Measurements from ENCODE around the gene ARHGEF6.

The ARHGEF6 gene

DNA sequence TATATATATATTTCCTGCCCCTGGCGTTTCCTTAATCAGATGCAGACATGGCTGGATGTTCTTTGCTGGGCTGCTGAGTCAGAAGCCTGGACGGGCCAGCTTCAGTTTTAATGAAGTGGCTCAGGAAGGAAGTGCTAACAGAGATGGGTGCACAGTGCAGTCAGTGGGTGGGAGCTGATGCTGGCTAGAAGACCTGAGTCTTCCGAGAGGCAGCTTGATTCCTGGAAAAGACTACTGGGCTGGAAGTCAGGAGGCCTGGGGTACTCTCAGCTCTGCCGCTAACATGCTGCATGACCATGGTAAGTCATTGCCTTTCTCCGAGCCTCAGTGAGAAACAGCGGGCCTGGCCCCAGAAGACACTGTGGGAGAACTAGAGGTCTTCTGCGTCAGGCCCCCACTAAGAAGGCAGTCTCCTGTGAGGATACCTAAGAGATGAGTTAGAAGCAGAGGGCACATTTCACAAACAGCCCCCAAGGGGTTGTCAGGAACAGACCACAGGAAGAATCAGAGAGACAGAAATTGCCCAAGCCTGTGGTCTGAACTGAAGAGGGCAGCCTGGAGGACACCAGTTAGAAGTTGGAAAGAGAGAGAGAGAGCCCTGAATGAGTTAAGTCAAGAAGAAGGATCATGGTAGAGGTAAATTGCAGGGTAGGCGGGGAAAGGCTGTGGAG lies 141.1 kb downstream of the ARHGEF6 start:
- Histone ChIP-seq H3K14ac (ENCODE audit: low read length) (no peak overlapping the region), H3K4ac (ENCODE audit: low read length) (no peak overlapping the region), H3K4me3 (ENCODE audit: low read length in 2 of 2) (no peak overlapping the region), H3K79me1 (ENCODE audit: low read depth, low read length) (no peaks in the 10 kb centered on the region), H2BK15ac (ENCODE audit: low read length) (no peak overlapping the region), H4K8ac (ENCODE audit: low read depth, low read length) (no peak overlapping the region), H3K18ac (ENCODE audit: low read length) (peak overlapping the region; percentile 61), H2BK5ac (ENCODE audit: low read length) (no peak overlapping the region), H3K27me3 (ENCODE audit: control insufficient read depth in 3 of 3, insufficient read depth in 3 of 3, low read depth in 1 of 3, low read length in 3 of 3) (peaks cover 0 to 34% (median 0%) of the 10 kb centered on the region in 3 experiments), H3K9me3 (replicated peaks in 1 of 2; ENCODE audit: control insufficient read depth in 2 of 2, insufficient read depth in 1 of 2, low read depth in 1 of 2, low read length in 2 of 2) (no peaks in the 10 kb centered on the region), H3K4me2 (ENCODE audit: insufficient read depth, low read length, poor library complexity, severe bottlenecking) (no peak overlapping the region), H4K91ac (ENCODE audit: low read depth, low read length, poor library complexity) (no peak overlapping the region), H3K23ac (ENCODE audit: low read depth, low read length, poor library complexity) (no peak overlapping the region), H3K4me1 (ENCODE audit: control insufficient read depth in 2 of 2, insufficient read depth in 1 of 2, low read depth in 1 of 2, low read length in 2 of 2) (peaks cover 0 to 9% of the 10 kb centered on the region in 2 donors), H2BK12ac (ENCODE audit: low read length) (no peak overlapping the region), H3K9ac (ENCODE audit: low read depth, low read length, poor library complexity) (no peak overlapping the region), H3K27ac (replicated peaks; ENCODE audit: low read length) (no peak overlapping the region), H2AFZ (ENCODE audit: low read length) (no peak overlapping the region), H3K36me3 (replicated peaks in 1 of 2; ENCODE audit: control insufficient read depth in 2 of 2, insufficient read depth in 2 of 2, low read length in 2 of 2) (no peaks in the 10 kb centered on the region), H2BK120ac (ENCODE audit: low read depth, low read length) (no peak overlapping the region), H2AK5ac (ENCODE audit: low read depth, low read length) (peak overlapping the region; percentile 6)
- DNase-seq (ENCODE audit: low spot score) = no peak
- no CpG with 5 or more reads among the region's 8 CpGs for WGBS, 2 donors (ENCODE audit: extremely low coverage in 2 of 2, insufficient read length in 2 of 2, insufficient replicate concordance in 1 of 2)

- H3K9me3 ChIP-seq (replicated peaks in 1 of 2; ENCODE audit: control insufficient read depth in 2 of 2, insufficient read depth in 1 of 2, low read depth in 1 of 2, low read length in 2 of 2) = no peaks in the 10 kb centered on the region
- peak overlapping the region; percentile 28 for H3K18ac ChIP-seq (ENCODE audit: low read length)
- H2BK120ac ChIP-seq (ENCODE audit: low read depth, low read length) = no peak overlapping the region
- no peak overlapping the region for H3K4me3 ChIP-seq (ENCODE audit: low read length in 2 of 2)
- H3K4ac ChIP-seq (ENCODE audit: low read length) = no peak overlapping the region
- no peaks in the 10 kb centered on the region for H3K79me1 ChIP-seq (ENCODE audit: low read depth, low read length)
- peaks cover 0 to 22% (median 0%) of the 10 kb centered on the region in 3 experiments for H3K27me3 ChIP-seq (ENCODE audit: control insufficient read depth in 3 of 3, insufficient read depth in 3 of 3, low read depth in 1 of 3, low read length in 3 of 3)
- H2BK15ac ChIP-seq (ENCODE audit: low read length) = no peak overlapping the region
- no peaks in the 10 kb centered on the region for H3K36me3 ChIP-seq (replicated peaks in 1 of 2; ENCODE audit: control insufficient read depth in 2 of 2, insufficient read depth in 2 of 2, low read length in 2 of 2)
- no peak overlapping the region for H4K91ac ChIP-seq (ENCODE audit: low read depth, low read length, poor library complexity)
- H3K4me1 ChIP-seq (ENCODE audit: control insufficient read depth in 2 of 2, insufficient read depth in 1 of 2, low read depth in 1 of 2, low read length in 2 of 2) = peaks cover 0 to 9% of the 10 kb centered on the region in 2 donors
- H2BK12ac ChIP-seq (ENCODE audit: low read length) = no peak overlapping the region
- no CpG with 5 or more reads among the region's 3 CpGs for WGBS, 2 donors (ENCODE audit: extremely low coverage in 2 of 2, insufficient read length in 2 of 2, insufficient replicate concordance in 1 of 2)
- H3K14ac ChIP-seq (ENCODE audit: low read length) = no peak overlapping the region
- H3K4me2 ChIP-seq (ENCODE audit: insufficient read depth, low read length, poor library complexity, severe bottlenecking) = no peak overlapping the region
- peak overlapping the region; percentile 93 for H3K27ac ChIP-seq (replicated peaks; ENCODE audit: low read length)
- peak; percentile 39 for DNase-seq (ENCODE audit: low spot score)
- no peak overlapping the region for H2BK5ac ChIP-seq (ENCODE audit: low read length)
- no peak overlapping the region for H3K9ac ChIP-seq (ENCODE audit: low read depth, low read length, poor library complexity)
- H2AK5ac ChIP-seq (ENCODE audit: low read depth, low read length) = no peak overlapping the region
- no peak overlapping the region for H3K23ac ChIP-seq (ENCODE audit: low read depth, low read length, poor library complexity)
- H4K8ac ChIP-seq (ENCODE audit: low read depth, low read length) = no peak overlapping the region
- no peak overlapping the region for H2AFZ ChIP-seq (ENCODE audit: low read length)
Measured at GRCh38 chrX:136636121-136636520, 144.6 kb downstream of the ARHGEF6 start.

GRCh38 chrX:136635235-136635634 lies 145.5 kb downstream of the ARHGEF6 start:
- Histone ChIP-seq H3K27me3 (ENCODE audit: control insufficient read depth in 3 of 3, insufficient read depth in 3 of 3, low read depth in 1 of 3, low read length in 3 of 3) (peaks cover 0 to 23% (median 0%) of the 10 kb centered on the region in 3 experiments), H3K79me1 (ENCODE audit: low read depth, low read length) (no peaks in the 10 kb centered on the region), H4K91ac (ENCODE audit: low read depth, low read length, poor library complexity) (no peak overlapping the region), H3K27ac (replicated peaks; ENCODE audit: low read length) (peak overlapping the region; percentile 93), H2BK15ac (ENCODE audit: low read length) (no peak overlapping the region), H3K14ac (ENCODE audit: low read length) (no peak overlapping the region), H2AFZ (ENCODE audit: low read length) (no peak overlapping the region), H4K8ac (ENCODE audit: low read depth, low read length) (no peak overlapping the region), H3K4me2 (ENCODE audit: insufficient read depth, low read length, poor library complexity, severe bottlenecking) (no peak overlapping the region), H3K4ac (ENCODE audit: low read length) (no peak overlapping the region), H3K9me3 (replicated peaks in 1 of 2; ENCODE audit: control insufficient read depth in 2 of 2, insufficient read depth in 1 of 2, low read depth in 1 of 2, low read length in 2 of 2) (no peaks in the 10 kb centered on the region), H3K36me3 (replicated peaks in 1 of 2; ENCODE audit: control insufficient read depth in 2 of 2, insufficient read depth in 2 of 2, low read length in 2 of 2) (no peaks in the 10 kb centered on the region), H2BK120ac (ENCODE audit: low read depth, low read length) (no peak overlapping the region), H2AK5ac (ENCODE audit: low read depth, low read length) (no peak overlapping the region), H3K4me3 (ENCODE audit: low read length in 2 of 2) (no peak overlapping the region), H2BK5ac (ENCODE audit: low read length) (no peak overlapping the region), H3K23ac (ENCODE audit: low read depth, low read length, poor library complexity) (no peak overlapping the region), H3K4me1 (ENCODE audit: control insufficient read depth in 2 of 2, insufficient read depth in 1 of 2, low read depth in 1 of 2, low read length in 2 of 2) (peaks cover 0 to 9% of the 10 kb centered on the region in 2 donors), H3K18ac (ENCODE audit: low read length) (no peak overlapping the region), H2BK12ac (ENCODE audit: low read length) (no peak overlapping the region), H3K9ac (ENCODE audit: low read depth, low read length, poor library complexity) (no peak overlapping the region)
- WGBS, 2 donors (ENCODE audit: extremely low coverage in 2 of 2, insufficient read length in 2 of 2, insufficient replicate concordance in 1 of 2) = no CpG with 5 or more reads among the region's 6 CpGs
- no peak for DNase-seq (ENCODE audit: low spot score)

DNA sequence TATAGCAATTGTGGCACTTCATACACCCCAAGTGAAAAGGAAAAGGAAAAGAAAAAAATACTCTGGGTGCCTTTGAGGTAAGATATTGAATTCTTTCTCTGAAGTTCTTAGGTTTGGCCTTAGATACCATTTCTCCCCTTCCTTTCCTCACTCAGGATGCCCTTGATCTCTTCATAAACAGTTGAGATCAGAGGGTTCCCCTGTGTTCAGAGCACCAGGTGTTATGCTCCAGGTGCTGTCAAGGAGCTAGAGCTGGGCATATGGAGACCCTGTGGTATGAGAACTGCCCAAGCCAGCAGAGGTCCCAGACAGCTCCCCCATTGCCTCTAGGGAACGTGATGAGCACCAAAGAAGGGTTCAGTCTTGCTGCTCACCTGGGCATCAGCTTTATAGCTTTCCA lies 149.9 kb downstream of the ARHGEF6 start:
- no peak overlapping the region for H2BK120ac ChIP-seq (ENCODE audit: low read depth, low read length)
- H3K27ac ChIP-seq (replicated peaks; ENCODE audit: low read length) = no peak overlapping the region
- H2BK5ac ChIP-seq (ENCODE audit: low read length) = no peak overlapping the region
- H3K9me3 ChIP-seq (replicated peaks in 1 of 2; ENCODE audit: control insufficient read depth in 2 of 2, insufficient read depth in 1 of 2, low read depth in 1 of 2, low read length in 2 of 2) = no peaks in the 10 kb centered on the region
- no peak overlapping the region for H3K4me2 ChIP-seq (ENCODE audit: insufficient read depth, low read length, poor library complexity, severe bottlenecking)
- H3K27me3 ChIP-seq (ENCODE audit: control insufficient read depth in 3 of 3, insufficient read depth in 3 of 3, low read depth in 1 of 3, low read length in 3 of 3) = peaks cover 0 to 34% (median 0%) of the 10 kb centered on the region in 3 experiments
- H4K8ac ChIP-seq (ENCODE audit: low read depth, low read length) = no peak overlapping the region
- H3K4me3 ChIP-seq (ENCODE audit: low read length in 2 of 2) = no peak overlapping the region
- no peak overlapping the region for H2AK5ac ChIP-seq (ENCODE audit: low read depth, low read length)
- DNase-seq (ENCODE audit: low spot score) = no peak
- no peak overlapping the region for H2AFZ ChIP-seq (ENCODE audit: low read length)
- no CpG with 5 or more reads among the region's 1 CpG for WGBS, 2 donors (ENCODE audit: extremely low coverage in 2 of 2, insufficient read length in 2 of 2, insufficient replicate concordance in 1 of 2)
- H3K36me3 ChIP-seq (replicated peaks in 1 of 2; ENCODE audit: control insufficient read depth in 2 of 2, insufficient read depth in 2 of 2, low read length in 2 of 2) = no peaks in the 10 kb centered on the region
- H3K79me1 ChIP-seq (ENCODE audit: low read depth, low read length) = no peaks in the 10 kb centered on the region
- no peak overlapping the region for H3K18ac ChIP-seq (ENCODE audit: low read length)
- H3K4me1 ChIP-seq (ENCODE audit: control insufficient read depth in 2 of 2, insufficient read depth in 1 of 2, low read depth in 1 of 2, low read length in 2 of 2) = peaks cover 0 to 5% of the 10 kb centered on the region in 2 donors
- H3K9ac ChIP-seq (ENCODE audit: low read depth, low read length, poor library complexity) = no peak overlapping the region
- H3K4ac ChIP-seq (ENCODE audit: low read length) = no peak overlapping the region
- no peak overlapping the region for H2BK15ac ChIP-seq (ENCODE audit: low read length)
- no peak overlapping the region for H4K91ac ChIP-seq (ENCODE audit: low read depth, low read length, poor library complexity)
- H2BK12ac ChIP-seq (ENCODE audit: low read length) = no peak overlapping the region
- no peak overlapping the region for H3K23ac ChIP-seq (ENCODE audit: low read depth, low read length, poor library complexity)
- H3K14ac ChIP-seq (ENCODE audit: low read length) = no peak overlapping the region

All from neuronal stem cell (in vitro differentiated cells).